IMR-90 (cell line): ENCODE data around the gene ACTR1A. TPM values are rescaled to one million over a fixed set of nuclear protein-coding genes. Genes with fewer than 3 reads are reported as not detected.

Experiments
- ATAC-seq: fragments of 200-7000 bp; cut with Tn5 transposase; 2 replicates; pipeline ENCODE4 v1.9.1; 2020; ENCODE audit warnings: low read depth, mild to moderate bottlenecking, moderate library complexity
- BruUV-seq: library from RNA; stranded (reverse); fragments of 400-500 nt; replicated peaks from 2 replicates; lab custom pipeline; 2021; lab: Mats Ljungman, UMichigan
- CTCF ChIA-PET: fragments of 300-600 bp; formaldehyde crosslinking; extraction: SDS; loops from one replicate; lab custom pipeline; 2021; ENCODE audit warnings: antibody characterized with exemption; lab: Yijun Ruan, JAX
- POLR2A ChIA-PET: fragments of 300-600 bp; sonication (Branson Sonifier 250); formaldehyde crosslinking; loops from one replicate; lab custom pipeline; 2022; ENCODE audit warnings: antibody characterized with exemption; ENCODE audit not compliant: unreplicated experiment; lab: Charles Lee
- DNase-seq: peaks from one replicate; pipeline ENCODE4 v3.0.0; 2013
- H2AFZ ChIP-seq: replicated peaks from 2 replicates; pipeline ENCODE3; 2013; ENCODE audit warnings: low read length, mild to moderate bottlenecking; ENCODE audit not compliant: poor library complexity
- H2AK5ac ChIP-seq: 2 replicates; pipeline ENCODE4 v1.6.1; 2013; ENCODE audit warnings: low read depth, low read length, inconsistent platforms
- H2AK9ac ChIP-seq: replicated peaks from 2 replicates; pipeline ENCODE3; 2013; ENCODE audit warnings: mild to moderate bottlenecking, low read depth, low read length, moderate library complexity; ENCODE audit not compliant: poor library complexity
- H2BK120ac ChIP-seq: 2 replicates; pipeline ENCODE4 v1.6.1; 2013; ENCODE audit warnings: low read depth, low read length, inconsistent platforms
- H2BK15ac ChIP-seq: 3 replicates; pipeline ENCODE4 v1.6.1; 2013; ENCODE audit warnings: low read depth, low read length, inconsistent platforms
- H2BK20ac ChIP-seq: 2 replicates; pipeline ENCODE4 v1.6.1; 2013; ENCODE audit warnings: low read depth, mild to moderate bottlenecking, inconsistent platforms, low read length, moderate library complexity
- H2BK5ac ChIP-seq: 2 replicates; pipeline ENCODE4 v1.6.1; 2013; ENCODE audit warnings: mild to moderate bottlenecking, low read depth, low read length, inconsistent platforms; ENCODE audit not compliant: poor library complexity, severe bottlenecking
- H3K14ac ChIP-seq: replicated peaks from 2 replicates; pipeline ENCODE4 v1.6.1; 2013; ENCODE audit warnings: low read depth, low read length, inconsistent platforms
- H3K18ac ChIP-seq: 2 replicates; pipeline ENCODE4 v1.6.1; 2013; ENCODE audit warnings: low read depth, low read length, control low read depth
- H3K23ac ChIP-seq: 2 replicates; pipeline ENCODE4 v1.6.1; 2013; ENCODE audit warnings: low read depth, low read length, inconsistent platforms
- H3K27ac ChIP-seq: 2 replicates; pipeline ENCODE4 v1.5.1; 2013; ENCODE audit warnings: mild to moderate bottlenecking, control low read depth, low read length; ENCODE audit not compliant: insufficient read depth
- H3K27me3 ChIP-seq: 2 replicates; pipeline ENCODE4 v1.6.1; 2013; ENCODE audit warnings: low read length; ENCODE audit not compliant: control insufficient read depth, insufficient read depth
- H3K36me3 ChIP-seq: 2 replicates; pipeline ENCODE4 v1.6.1; 2013; ENCODE audit warnings: low read length, mixed read lengths; ENCODE audit not compliant: control insufficient read depth, insufficient read depth
- H3K4ac ChIP-seq: 2 replicates; pipeline ENCODE4 v1.6.1; 2013; ENCODE audit warnings: low read depth, low read length, inconsistent platforms
- H3K4me1 ChIP-seq: 2 replicates; pipeline ENCODE4 v1.6.1; 2013; ENCODE audit warnings: low read length, mixed read lengths; ENCODE audit not compliant: control insufficient read depth, insufficient read depth
- H3K4me2 ChIP-seq: 2 replicates; pipeline ENCODE4 v1.6.1; 2013; ENCODE audit warnings: low read depth, mild to moderate bottlenecking, control low read depth, low read length, moderate library complexity
- H3K4me3 ChIP-seq: 2 replicates; pipeline ENCODE4 v1.5.1; 2013; ENCODE audit warnings: low read depth, mild to moderate bottlenecking, control low read depth, low read length, moderate library complexity; ENCODE audit not compliant: insufficient read depth
- H3K56ac ChIP-seq: 2 replicates; pipeline ENCODE4 v1.6.1; 2013; ENCODE audit warnings: low read length, inconsistent platforms; ENCODE audit not compliant: insufficient read depth; ENCODE audit errors: extremely low read depth
- H3K79me1 ChIP-seq, 2 experiments: 2 replicates each; pipeline ENCODE4 v1.6.1; 2013; ENCODE audit warnings: low read length in 2 of 2, inconsistent platforms in 1 of 2, low read depth in 1 of 2
- H3K9ac ChIP-seq: 2 replicates; pipeline ENCODE4 v1.6.1; 2013; ENCODE audit warnings: low read depth, low read length, control low read depth
- H3K9me1 ChIP-seq: 2 replicates; pipeline ENCODE4 v1.6.1; 2013; ENCODE audit warnings: low read length, inconsistent platforms; ENCODE audit not compliant: insufficient read depth
- H3K9me3 ChIP-seq: 2 replicates; pipeline ENCODE4 v1.6.1; 2013; ENCODE audit warnings: low read length; ENCODE audit not compliant: control insufficient read depth, insufficient read depth
- H4K20me1 ChIP-seq: 2 replicates; pipeline ENCODE4 v1.6.1; 2013; ENCODE audit warnings: low read length, inconsistent platforms; ENCODE audit not compliant: insufficient read depth
- H4K5ac ChIP-seq: 2 replicates; pipeline ENCODE4 v1.6.1; 2013; ENCODE audit warnings: mild to moderate bottlenecking, low read depth, low read length, control low read depth
- H4K8ac ChIP-seq, 2 experiments: 2 replicates each; pipeline ENCODE4 v1.6.1; 2013; ENCODE audit warnings: low read depth in 2 of 2, low read length in 2 of 2, control low read depth in 1 of 2, inconsistent platforms in 1 of 2
- H4K91ac ChIP-seq: 2 replicates; pipeline ENCODE4 v1.6.1; 2013; ENCODE audit warnings: low read depth, low read length, inconsistent platforms; ENCODE audit not compliant: insufficient read depth
- MAZ ChIP-seq: IDR thresholded peaks from 2 replicates; pipeline ENCODE4 v1.6.1; 2012; ENCODE audit warnings: low read depth, mild to moderate bottlenecking, low read length, improper control_type of control experiment, moderate library complexity, borderline replicate concordance
- NFE2L2 ChIP-seq: fragments of 150-350 bp; IDR thresholded peaks from 2 replicates; pipeline ENCODE4 v1.6.1; 2016; ENCODE audit warnings: low read depth, mild to moderate bottlenecking, low read length
- RCOR1 ChIP-seq: IDR thresholded peaks from 2 replicates; pipeline ENCODE4 v1.6.1; 2012; ENCODE audit warnings: mild to moderate bottlenecking, low read length, improper control_type of control experiment; ENCODE audit not compliant: insufficient replicate concordance
- WGBS, 2 experiments: methylation state at CpG; one replicate each; pipeline versions ENCODE4 v1.1.5 to v1.1.7; 2013; ENCODE audit warnings: missing lambda C conversion rate in 2 of 2; ENCODE audit not compliant: insufficient read length in 1 of 2; ENCODE audit errors: extremely low coverage in 2 of 2; 5-methylcytosine and 5-hydroxymethylcytosine counted together
- dilution Hi-C: fragments of 300-500 bp; cut with HindIII; formaldehyde crosslinking; loops from one replicate; pipeline ENCODE4 v1.14.3; 2018; ENCODE audit warnings: low sequenced_read_pairs; ENCODE audit not compliant: unreplicated experiment
- in situ Hi-C: fragments of 300-500 bp; cut with MboI; formaldehyde crosslinking; loops from 3 replicates; pipeline ENCODE4 v1.14.3; 2019; ENCODE audit warnings: low sequenced_read_pairs, inconsistent platforms, mixed read lengths
- intact Hi-C: fragments of 100-400 bp; cut with micrococcal nuclease; formaldehyde crosslinking; loops from 2 replicates; pipeline ENCODE4 v1.10.0; 2022
- polyA plus RNA-seq, 3 experiments: library from polyadenylated mRNA; depleted of rRNA; stranded (reverse); fragments of >200 nt; gene quantifications; 2 replicates each; pipeline ENCODE4 v1.2.3, GENCODE V29; 2012; ENCODE audit warnings: low replicate concordance in 1 of 3
- total RNA-seq: library from RNA; depleted of rRNA; stranded (reverse); fragments of >200 nt; gene quantifications from 2 replicates; pipeline ENCODE4 v1.2.3, GENCODE V29; 2012

Gene ACTR1A
- total and polyA plus RNA-seq, 2 of the 4 experiments (the other 2 are of a cell fraction): 142 to 157 TPM

- Histone ChIP-seq H2BK120ac (no peak overlapping the region), H3K36me3 (peaks cover 4% of the 10 kb centered on the region), H4K8ac (no peak overlapping the region), H2BK5ac (no peak overlapping the region), H3K4me3 (no peak overlapping the region), H3K4ac (no peak overlapping the region), H2BK15ac (no peak overlapping the region), H3K9ac (no peak overlapping the region), H4K20me1 (peaks cover 15% of the 10 kb centered on the region), H3K14ac (no peak overlapping the region), H2BK20ac (no peak overlapping the region), H2AFZ (no peak overlapping the region), H3K9me1 (peaks cover 16% of the 10 kb centered on the region), H3K9me3 (no peaks in the 10 kb centered on the region), H4K91ac (no peak overlapping the region), H3K27me3 (no peaks in the 10 kb centered on the region), H3K79me1 (peaks cover 23 to 48% of the 10 kb centered on the region in 2 experiments; a peak in 3 of 4 replicates), H3K56ac (no peak overlapping the region), H2AK5ac (no peak overlapping the region), H3K23ac (no peak overlapping the region), H2AK9ac (no peak overlapping the region), H3K4me2 (no peak overlapping the region), H3K18ac (no peak overlapping the region), H4K5ac (no peak overlapping the region), H3K27ac (no peak overlapping the region), H3K4me1 (peaks cover 19% of the 10 kb centered on the region)
- in situ Hi-C loops: no loop called here
- DNase-seq: no peak
- CTCF ChIA-PET: no interaction called here
- no peak for ATAC-seq
- dilution Hi-C loops: no loop called here
- no peak for TF ChIP-seq MAZ
- TF ChIP-seq RCOR1: no peak
- TF ChIP-seq NFE2L2: no peak
- no TSS peak for BruUV-seq
- intact Hi-C loops: no loop called here
- POLR2A ChIA-PET: interaction anchor here (0.7 kb wide), 1 partner anchor 111 kb away, joined by 8 read pairs; no protein-coding TSS in a partner anchor
- 100% methylated on average over 2 of the region's 7 CpGs; no CpG with 5 or more reads in 1 of the 2 experiments for WGBS, 2 experiments
Measured at GRCh38 chr10:102545265-102545871, 42.9 kb upstream of the ACTR1A start.
